Natural killer cell (primary cell): ENCODE results near the gene PLA2G4A. TPM values are rescaled to one million over a fixed set of nuclear protein-coding genes. Genes with fewer than 3 reads are reported as not detected.

Experiments used
- ATAC-seq, 3 donors: fragments of 150-1000 bp in 2 of 3; fragments of 200-7000 bp in 1 of 3; cut with Tn5 transposase; 1 replicate in 1 of 3; 2 replicates in 2 of 3; pipeline ENCODE4 v1.10.0; 2021; ENCODE audit warnings: mild to moderate bottlenecking in 2 of 3, moderate library complexity in 2 of 3
- DNase-seq, 2 donors: peaks; one replicate each; pipeline versions ENCODE4 v3.0.0 to v3.0.0-alpha.2; 2013 to 2021; ENCODE audit warnings: mixed read lengths in 1 of 2
- H3K27ac ChIP-seq: one replicate; pipeline ENCODE4 v1.5.1; 2013; ENCODE audit warnings: mild to moderate bottlenecking, low read length
- H3K27me3 ChIP-seq: one replicate; pipeline ENCODE4 v1.6.1; 2013; ENCODE audit warnings: low read length; ENCODE audit not compliant: control insufficient read depth, insufficient read depth
- H3K36me3 ChIP-seq: one replicate; pipeline ENCODE4 v1.6.1; 2013; ENCODE audit warnings: low read length; ENCODE audit not compliant: control insufficient read depth, insufficient read depth
- H3K4me1 ChIP-seq: one replicate; pipeline ENCODE4 v1.6.1; 2013; ENCODE audit warnings: low read length; ENCODE audit not compliant: control insufficient read depth, insufficient read depth
- H3K4me3 ChIP-seq: one replicate; pipeline ENCODE4 v1.5.1; 2013; ENCODE audit warnings: low read length
- H3K9me3 ChIP-seq: one replicate; pipeline ENCODE4 v1.6.1; 2013; ENCODE audit warnings: low read length; ENCODE audit not compliant: control insufficient read depth, insufficient read depth
- H3K27ac Mint-ChIP-seq, 2 donors: one replicate each; pipeline ENCODE4 v1.8.0; 2022; ENCODE audit warnings: mild to moderate bottlenecking in 2 of 2, mixed read lengths in 2 of 2, moderate library complexity in 1 of 2
- H3K27me3 Mint-ChIP-seq, 2 donors: one replicate each; pipeline ENCODE4 v1.8.0; 2022; ENCODE audit warnings: low read depth in 2 of 2, mixed read lengths in 2 of 2
- H3K36me3 Mint-ChIP-seq: one replicate; pipeline ENCODE4 v1.8.0; 2022; ENCODE audit warnings: mixed read lengths
- H3K4me1 Mint-ChIP-seq, 2 donors: one replicate each; pipeline ENCODE4 v1.8.0; 2022; ENCODE audit warnings: mixed read lengths in 2 of 2
- H3K4me3 Mint-ChIP-seq: one replicate; pipeline ENCODE4 v1.8.0; 2022; ENCODE audit warnings: mild to moderate bottlenecking, moderate library complexity, mixed read lengths
- H3K9me3 Mint-ChIP-seq, 2 donors: one replicate each; pipeline ENCODE4 v1.8.0; 2022; ENCODE audit warnings: mixed read lengths in 2 of 2
- WGBS: methylation state at CpG from one replicate; pipeline ENCODE4 v1.1.7; 2013; ENCODE audit warnings: missing lambda C conversion rate; ENCODE audit not compliant: insufficient coverage; 5-methylcytosine and 5-hydroxymethylcytosine counted together
- intact Hi-C: fragments of 100-400 bp; cut with micrococcal nuclease; formaldehyde crosslinking; loops from one replicate; pipeline ENCODE4 v1.14.2; 2022
- total RNA-seq, 4 donors: library from RNA; stranded (reverse); fragments of 120-200 nt in 1 of 4; gene quantifications; one replicate each; pipeline versions ENCODE4 v1.2.3 to v1.2.4, GENCODE V29; 2013 to 2022
- TF ChIP-seq, protein P1 (sequence below): fragments of 200-600 bp; IDR thresholded peaks from one replicate; pipeline ENCODE4 v1.8.0; 2022; ENCODE audit warnings: antibody characterized with exemption

Gene PLA2G4A
- total RNA-seq, 3 donors from 2014 or later (not counting 1 experiment from before 2014, with no cell fraction given), result 0.33 to 1.3 (median 0.45) TPM

- Mint-ChIP-seq H3K4me1 (peaks cover 0 to 7% of the 10 kb centered on the region in 2 donors), H3K27ac (no peak overlapping the region), H3K36me3 (no peaks in the 10 kb centered on the region), H3K9me3 (peaks cover 5 to 7% of the 10 kb centered on the region in 2 donors), H3K4me3 (no peak overlapping the region), H3K27me3 (no peaks in the 10 kb centered on the region)
- H3K9me3 ChIP-seq, result no peaks in the 10 kb centered on the region
- intact Hi-C loops, result no loop called here
- 76% methylated on average over 3 of the region's 7 CpGs for WGBS
- no peaks in the 10 kb centered on the region for H3K36me3 ChIP-seq
- DNase-seq (no peak), ATAC-seq (no peak)
- H3K27ac ChIP-seq, result no peak overlapping the region
- H3K4me1 ChIP-seq, result no peaks in the 10 kb centered on the region
- no peaks in the 10 kb centered on the region for H3K27me3 ChIP-seq
- no peak overlapping the region for H3K4me3 ChIP-seq
- TF ChIP-seq, protein P1, sequence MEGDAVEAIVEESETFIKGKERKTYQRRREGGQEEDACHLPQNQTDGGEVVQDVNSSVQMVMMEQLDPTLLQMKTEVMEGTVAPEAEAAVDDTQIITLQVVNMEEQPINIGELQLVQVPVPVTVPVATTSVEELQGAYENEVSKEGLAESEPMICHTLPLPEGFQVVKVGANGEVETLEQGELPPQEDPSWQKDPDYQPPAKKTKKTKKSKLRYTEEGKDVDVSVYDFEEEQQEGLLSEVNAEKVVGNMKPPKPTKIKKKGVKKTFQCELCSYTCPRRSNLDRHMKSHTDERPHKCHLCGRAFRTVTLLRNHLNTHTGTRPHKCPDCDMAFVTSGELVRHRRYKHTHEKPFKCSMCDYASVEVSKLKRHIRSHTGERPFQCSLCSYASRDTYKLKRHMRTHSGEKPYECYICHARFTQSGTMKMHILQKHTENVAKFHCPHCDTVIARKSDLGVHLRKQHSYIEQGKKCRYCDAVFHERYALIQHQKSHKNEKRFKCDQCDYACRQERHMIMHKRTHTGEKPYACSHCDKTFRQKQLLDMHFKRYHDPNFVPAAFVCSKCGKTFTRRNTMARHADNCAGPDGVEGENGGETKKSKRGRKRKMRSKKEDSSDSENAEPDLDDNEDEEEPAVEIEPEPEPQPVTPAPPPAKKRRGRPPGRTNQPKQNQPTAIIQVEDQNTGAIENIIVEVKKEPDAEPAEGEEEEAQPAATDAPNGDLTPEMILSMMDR, result no peak
These were observed 35.7 kb upstream of the PLA2G4A start for GRCh38 chr1:186792870-186793581.

GRCh38 chr1:186793582-186793927 lies 35.2 kb upstream of the PLA2G4A start:
- no peak for DNase-seq
- no peaks in the 10 kb centered on the region for H3K27me3 Mint-ChIP-seq
- H3K27ac Mint-ChIP-seq, result no peak overlapping the region
- 20% methylated on average over 1 of the region's 1 CpG for WGBS
- no peaks in the 10 kb centered on the region for H3K36me3 ChIP-seq
- H3K9me3 Mint-ChIP-seq, result peaks cover 5 to 7% of the 10 kb centered on the region in 2 donors
- H3K4me3 ChIP-seq, result no peak overlapping the region
- H3K4me3 Mint-ChIP-seq, result no peak overlapping the region
- H3K4me1 Mint-ChIP-seq, result peaks cover 0 to 7% of the 10 kb centered on the region in 2 donors
- TF ChIP-seq, protein P1, result no peak
- no peaks in the 10 kb centered on the region for H3K27me3 ChIP-seq
- no peaks in the 10 kb centered on the region for H3K4me1 ChIP-seq
- ATAC-seq, result no peak
- no peak overlapping the region for H3K27ac ChIP-seq
- H3K9me3 ChIP-seq, result no peaks in the 10 kb centered on the region
- intact Hi-C loops, result no loop called here
- H3K36me3 Mint-ChIP-seq, result no peaks in the 10 kb centered on the region

- ATAC-seq (no peak), DNase-seq (no peak)
- 80% methylated on average over 3 of the region's 4 CpGs for WGBS
- Histone ChIP-seq H3K27me3 (no peaks in the 10 kb centered on the region), H3K4me3 (no peak overlapping the region), H3K4me1 (no peaks in the 10 kb centered on the region), H3K36me3 (no peaks in the 10 kb centered on the region), H3K9me3 (no peaks in the 10 kb centered on the region), H3K27ac (no peak overlapping the region)
- TF ChIP-seq, protein P1, result no peak
- Mint-ChIP-seq H3K4me3 (no peak overlapping the region), H3K36me3 (no peaks in the 10 kb centered on the region), H3K27me3 (no peaks in the 10 kb centered on the region), H3K9me3 (peaks cover 3 to 4% of the 10 kb centered on the region in 2 donors), H3K27ac (no peak overlapping the region), H3K4me1 (no peaks in the 10 kb centered on the region)
- intact Hi-C loops, result no loop called here
These were observed 29.6 kb upstream of the PLA2G4A start for GRCh38 chr1:186798960-186799688.
